ENCODE results near the gene RHOH.

- TF ChIP-seq TARDBP (IDR thresholded peaks at IDR 0.05), result no peak
- no peak for TF ChIP-seq ARNT (IDR thresholded peaks at IDR 0.05)
- no peak for TF ChIP-seq SUZ12 (IDR thresholded peaks at IDR 0.05)
- TF ChIP-seq FOXA1 (IDR thresholded peaks at IDR 0.05), result no peak
- TF ChIP-seq BHLHE40 (IDR thresholded peaks at IDR 0.05; ENCODE audit: borderline replicate concordance), result no peak
- no peak for TF ChIP-seq ELF4 (IDR thresholded peaks at IDR 0.05)
- no peak for TF ChIP-seq FOXK2 (IDR thresholded peaks at IDR 0.05)
- TF ChIP-seq CTBP1 (IDR thresholded peaks at IDR 0.05; ENCODE audit: borderline replicate concordance), result no peak
Observed at GRCh38 chr4:40223343-40223742, 26.5 kb downstream of the RHOH start.

Data from HEK293T (cell line).